Testis (tissue), 2 donors: ENCODE results near the gene WNT2B.

Source experiments
- POLR2A ChIP-seq: fragments of 450-650 bp; IDR thresholded peaks from one replicate; pipeline ENCODE4 v1.6.1; 2017; ENCODE audit warnings: antibody characterized with exemption, mild to moderate bottlenecking, moderate library complexity
- TF ChIP-seq, protein P1 (sequence below), 3 experiments: fragments of 450-650 bp in 2 of 3; fragments of 200-600 bp in 1 of 3; sonication (generic) in 1 of 3; IDR thresholded peaks; one replicate each; pipeline ENCODE4 v1.5.1; 2016 to 2019; ENCODE audit warnings: antibody characterized with exemption in 3 of 3, mild to moderate bottlenecking in 2 of 3, moderate library complexity in 1 of 3

DNA sequence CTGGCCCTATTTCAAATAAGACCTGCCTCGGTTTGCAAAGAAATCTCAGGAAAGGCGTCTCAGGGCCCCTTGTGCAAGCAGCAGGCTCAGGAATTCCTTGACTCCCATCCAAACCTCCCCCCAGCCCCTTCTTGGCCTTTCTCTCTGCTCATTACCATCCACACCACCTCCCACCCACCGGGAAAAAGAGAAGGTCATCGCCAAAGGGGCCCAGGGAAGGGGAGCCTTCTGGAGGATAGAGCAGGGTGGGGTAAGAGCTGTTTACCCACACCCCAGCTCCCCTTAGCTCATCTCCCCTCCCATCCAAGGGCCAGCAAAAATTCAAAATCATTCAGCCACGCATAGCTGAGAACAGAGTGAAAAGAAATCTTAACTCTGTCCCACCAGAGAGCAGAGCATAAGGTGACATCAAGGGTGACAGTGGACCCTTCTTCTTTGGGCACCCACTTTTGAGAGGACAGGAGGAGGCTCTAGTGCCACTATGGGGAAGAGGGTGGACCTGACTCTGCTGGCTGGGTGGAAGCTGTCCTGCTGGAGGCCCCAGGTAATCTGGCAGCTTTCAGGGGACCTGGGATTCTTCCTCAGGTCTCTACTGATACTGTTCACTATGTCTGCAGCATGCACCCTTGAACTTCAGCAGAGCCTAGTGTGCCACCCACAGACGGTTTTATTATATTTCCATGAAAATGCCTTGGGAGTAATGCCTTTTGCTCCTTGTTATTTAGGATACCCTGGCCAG, 3.9 kb upstream of the WNT2B start:
- TF ChIP-seq, protein P1, sequence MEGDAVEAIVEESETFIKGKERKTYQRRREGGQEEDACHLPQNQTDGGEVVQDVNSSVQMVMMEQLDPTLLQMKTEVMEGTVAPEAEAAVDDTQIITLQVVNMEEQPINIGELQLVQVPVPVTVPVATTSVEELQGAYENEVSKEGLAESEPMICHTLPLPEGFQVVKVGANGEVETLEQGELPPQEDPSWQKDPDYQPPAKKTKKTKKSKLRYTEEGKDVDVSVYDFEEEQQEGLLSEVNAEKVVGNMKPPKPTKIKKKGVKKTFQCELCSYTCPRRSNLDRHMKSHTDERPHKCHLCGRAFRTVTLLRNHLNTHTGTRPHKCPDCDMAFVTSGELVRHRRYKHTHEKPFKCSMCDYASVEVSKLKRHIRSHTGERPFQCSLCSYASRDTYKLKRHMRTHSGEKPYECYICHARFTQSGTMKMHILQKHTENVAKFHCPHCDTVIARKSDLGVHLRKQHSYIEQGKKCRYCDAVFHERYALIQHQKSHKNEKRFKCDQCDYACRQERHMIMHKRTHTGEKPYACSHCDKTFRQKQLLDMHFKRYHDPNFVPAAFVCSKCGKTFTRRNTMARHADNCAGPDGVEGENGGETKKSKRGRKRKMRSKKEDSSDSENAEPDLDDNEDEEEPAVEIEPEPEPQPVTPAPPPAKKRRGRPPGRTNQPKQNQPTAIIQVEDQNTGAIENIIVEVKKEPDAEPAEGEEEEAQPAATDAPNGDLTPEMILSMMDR (IDR thresholded peaks at IDR 0.05): no peak
- TF ChIP-seq POLR2A: no peak
